ENCODE results near the gene PPDPF.
"Not testable (repeated sequence)": the region's sequence is repeated elsewhere in the genome, so short reads cannot be mapped to it uniquely, and the experiment has no call there.

Gene PPDPF

GRCh38 chr20:63520504-63520933 lies at the start of gene PPDPF:
TSS of gene PPDPF (plus strand) at chr20:63520765. CDS start at chr20:63521309, 544 bp downstream.
- peak; percentile 88 for DNase-seq

- no peak for DNase-seq
Observed at GRCh38 chr20:63471002-63471716, 49.4 kb upstream of the PPDPF start.

GRCh38 chr20:63471717-63471980 lies 48.9 kb upstream of the PPDPF start:
- DNase-seq: no peak

GRCh38 chr20:63471981-63472831 lies 48.4 kb upstream of the PPDPF start, which contains the start of gene KCNQ2:
TSS of gene KCNQ2 (minus strand) at chr20:63472655. CDS start at chr20:63472463, 192 bp downstream.
- no peak for DNase-seq

GRCh38 chr20:63472862-63473390 lies 47.6 kb upstream of the PPDPF start:
- DNase-seq: no peak

- peak; percentile 37 for DNase-seq
Observed at GRCh38 chr20:63473555-63474449, 46.8 kb upstream of the PPDPF start.

- no peak for DNase-seq
Observed at GRCh38 chr20:63475209-63475608, 45.4 kb upstream of the PPDPF start.

- DNase-seq: no peak
Observed at GRCh38 chr20:63477061-63477616, 43.4 kb upstream of the PPDPF start.

GRCh38 chr20:63477944-63478343 lies 42.6 kb upstream of the PPDPF start:
- DNase-seq: no peak

GRCh38 chr20:63478346-63479302 lies 41.9 kb upstream of the PPDPF start:
- no peak for DNase-seq

- DNase-seq: not testable (repeated sequence)
Observed at GRCh38 chr20:63479695-63480419, 40.7 kb upstream of the PPDPF start.

GRCh38 chr20:63481503-63481902 lies 39.1 kb upstream of the PPDPF start:
- DNase-seq: no peak

GRCh38 chr20:63482021-63482587 lies 38.5 kb upstream of the PPDPF start:
- DNase-seq: no peak

GRCh38 chr20:63483834-63484233 lies 36.7 kb upstream of the PPDPF start:
- no peak for DNase-seq

- no peak for DNase-seq
Observed at GRCh38 chr20:63484236-63484635, 36.3 kb upstream of the PPDPF start.

GRCh38 chr20:63484651-63485403 lies 35.7 kb upstream of the PPDPF start:
- no peak for DNase-seq

GRCh38 chr20:63486300-63486855 lies 34.2 kb upstream of the PPDPF start:
- DNase-seq: no peak

GRCh38 chr20:63487116-63487764 lies 33.3 kb upstream of the PPDPF start:
- no peak for DNase-seq
